OCI-LY1 (cell line): ENCODE data around the gene TSPAN4.

Experiments
- CTCF ChIP-seq: fragments of 200-600 bp; sonication (generic), shearing (Covaris generic); IDR thresholded peaks from 2 replicates; pipeline ENCODE4 v1.5.1; 2017; ENCODE audit warnings: mild to moderate bottlenecking, antibody characterized with exemption, low read length, moderate library complexity, mixed read lengths
- EZH2 ChIP-seq: fragments of 200-600 bp; sonication (generic), shearing (Covaris generic); IDR thresholded peaks from 2 replicates; pipeline ENCODE4 v1.8.0; 2017; ENCODE audit warnings: borderline replicate concordance, mixed run types, mild to moderate bottlenecking, antibody characterized with exemption, low read length, moderate library complexity, mixed read lengths

GRCh38 chr11:910589-911030 is 68.0 kb downstream of the TSPAN4 start, which contains the start of gene CHID1:
- no peak for TF ChIP-seq CTCF
- no peak for TF ChIP-seq EZH2
